Measurements from ENCODE around the gene CACNA1F.

The CACNA1F gene

DNA sequence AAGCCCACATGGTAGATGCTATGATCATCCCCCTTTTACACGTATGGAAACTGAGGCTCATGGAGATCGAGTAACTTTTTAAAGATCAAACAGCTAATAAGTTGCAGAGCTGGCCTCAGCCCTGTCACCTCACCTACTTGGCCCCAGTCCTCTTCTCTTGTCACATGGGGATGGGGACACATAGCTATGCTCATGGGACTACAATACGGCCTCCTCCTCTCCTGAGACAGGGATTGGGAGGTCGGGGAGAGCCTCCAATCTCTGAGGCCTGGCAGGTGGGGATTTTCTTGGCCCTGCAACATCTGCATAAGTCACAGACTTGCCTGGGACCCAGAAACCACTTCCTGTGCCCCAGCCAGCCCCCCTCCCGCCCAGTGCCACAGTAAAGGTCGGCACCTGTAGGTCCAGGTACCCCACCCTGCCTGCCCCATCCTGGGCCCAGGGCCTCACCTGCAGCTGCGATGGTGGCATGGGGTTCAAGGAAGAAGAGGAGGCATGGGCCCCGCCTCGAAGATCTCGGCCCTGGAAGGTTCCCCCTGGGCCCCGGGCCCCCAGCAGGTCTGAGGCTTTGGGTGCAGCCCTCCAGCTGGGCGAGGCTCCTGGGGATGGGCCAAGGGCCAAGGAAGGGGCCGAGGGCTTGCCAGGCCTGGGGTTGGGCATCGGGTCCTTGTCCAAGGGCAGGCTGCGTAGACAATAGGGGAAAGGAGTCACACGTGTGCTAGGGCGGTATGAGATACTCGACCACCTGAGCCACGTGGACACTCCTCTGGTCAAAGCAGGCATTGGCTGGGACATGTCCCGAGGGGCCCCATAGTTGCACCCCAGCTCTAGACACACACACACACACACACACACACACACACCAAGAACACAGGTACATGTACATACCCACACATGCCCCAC, 25.0 kb upstream of the CACNA1F start:
- Histone ChIP-seq H3K4me3 (ENCODE audit: insufficient read length, low read depth) (no peak overlapping the region), H3K4me1 (ENCODE audit: insufficient read depth, insufficient read length) (peaks cover 4% of the 10 kb centered on the region), H3K27me3 (ENCODE audit: insufficient read depth, insufficient read length) (no peaks in the 10 kb centered on the region), H3K9ac (ENCODE audit: insufficient read length, low read depth) (no peak overlapping the region), H3K9me3 (ENCODE audit: insufficient read depth, low read length) (no peaks in the 10 kb centered on the region; the same call in 1 of the 2 replicates), H3K36me3 (ENCODE audit: insufficient read depth, insufficient read length, low read length) (peaks cover 4% of the 10 kb centered on the region)
- TF ChIP-seq SUZ12 (IDR thresholded peaks at IDR 0.05; ENCODE audit: extremely low read depth, insufficient read depth, insufficient read length) (no peak), ZNF274 (IDR thresholded peaks at IDR 0.05; ENCODE audit: low read depth, low read length) (no peak), YY1 (IDR thresholded peaks at IDR 0.05; ENCODE audit: insufficient read depth, insufficient read length) (no peak)
- no peak for DNase-seq (ENCODE audit: low read depth, low spot score)

DNA sequence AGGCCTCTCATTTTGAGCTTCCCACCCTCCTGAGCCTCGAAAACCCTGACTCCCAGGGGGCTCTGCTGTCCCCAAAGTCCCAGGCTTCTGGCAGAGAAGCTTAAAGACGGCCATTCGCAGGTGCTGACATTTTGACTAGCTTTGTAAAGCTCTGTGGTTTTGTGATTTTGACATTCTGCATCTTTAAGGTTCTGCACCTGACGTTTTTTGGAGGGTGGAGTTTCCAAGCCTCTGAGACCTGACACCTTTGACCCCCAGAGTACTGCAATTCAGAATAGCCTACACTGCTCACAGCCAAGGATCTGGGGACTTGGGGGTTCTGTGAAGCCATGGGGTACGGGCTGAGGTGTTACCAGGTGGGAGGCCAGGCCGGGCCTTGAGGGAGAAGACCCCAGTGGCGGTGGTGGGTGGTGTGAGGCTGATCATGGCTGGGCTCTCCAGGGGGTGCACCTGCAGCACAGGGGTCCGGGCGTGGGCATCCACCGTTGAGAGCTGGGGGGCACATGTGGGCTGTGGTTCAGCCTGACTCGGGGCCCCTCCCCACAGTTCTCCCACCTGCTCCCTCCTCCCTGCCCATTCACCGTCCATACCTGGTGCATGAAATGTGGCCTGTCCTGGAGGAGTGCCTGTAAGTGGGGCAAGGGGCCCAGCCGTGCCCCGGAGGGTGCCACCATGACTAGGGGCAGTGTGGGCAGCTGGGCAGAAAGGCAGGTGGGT, 24.1 kb upstream of the CACNA1F start:
- Histone ChIP-seq H3K4me3 (ENCODE audit: insufficient read length, low read depth) (no peak overlapping the region), H3K4me1 (ENCODE audit: insufficient read depth, insufficient read length) (peaks cover 4% of the 10 kb centered on the region), H3K9me3 (ENCODE audit: insufficient read depth, low read length) (no peaks in the 10 kb centered on the region; the same call in 1 of the 2 replicates), H3K27me3 (ENCODE audit: insufficient read depth, insufficient read length) (no peaks in the 10 kb centered on the region), H3K9ac (ENCODE audit: insufficient read length, low read depth) (no peak overlapping the region), H3K36me3 (ENCODE audit: insufficient read depth, insufficient read length, low read length) (peaks cover 4% of the 10 kb centered on the region)
- no peak for TF ChIP-seq ZNF274 (IDR thresholded peaks at IDR 0.05; ENCODE audit: low read depth, low read length)
- TF ChIP-seq YY1 (IDR thresholded peaks at IDR 0.05; ENCODE audit: insufficient read depth, insufficient read length): no peak
- TF ChIP-seq SUZ12 (IDR thresholded peaks at IDR 0.05; ENCODE audit: extremely low read depth, insufficient read depth, insufficient read length): no peak
- no peak for DNase-seq (ENCODE audit: low read depth, low spot score)

DNA sequence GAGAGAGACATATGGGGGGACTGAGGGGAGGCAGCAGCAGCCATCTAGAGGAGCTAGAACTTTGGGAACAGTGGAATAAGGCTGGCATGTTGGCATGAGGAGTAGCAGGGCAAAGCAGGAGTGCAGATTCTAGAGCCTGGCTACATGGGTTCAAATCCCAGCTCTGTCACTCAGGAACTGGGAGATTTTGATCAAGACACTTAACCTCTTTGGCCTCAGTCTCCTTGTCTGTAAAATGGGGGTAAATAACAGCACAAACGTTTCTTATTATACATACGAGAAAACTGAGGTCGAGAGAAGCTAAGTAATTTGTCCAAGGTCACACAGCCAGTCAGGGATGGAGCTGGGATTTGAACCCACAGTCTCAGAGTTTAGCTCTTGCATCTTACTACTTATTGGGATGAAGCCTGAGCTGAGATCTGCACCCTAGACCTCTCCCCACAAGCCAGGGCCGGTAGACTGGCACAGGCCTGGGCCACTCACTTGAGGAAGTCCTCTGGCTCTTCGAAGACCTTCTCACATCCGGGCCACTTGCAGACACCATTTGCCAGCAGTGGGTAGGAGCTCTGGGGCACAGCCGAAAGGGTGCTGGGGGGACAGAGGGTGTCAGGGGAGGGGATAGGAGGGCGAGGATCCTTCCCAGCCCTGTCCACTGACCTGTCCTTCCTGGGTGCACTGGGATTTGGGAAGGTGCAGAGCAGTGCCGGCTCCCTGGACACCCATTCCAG, 23.3 kb upstream of the CACNA1F start:
- Histone ChIP-seq H3K4me3 (ENCODE audit: insufficient read length, low read depth) (no peak overlapping the region), H3K36me3 (ENCODE audit: insufficient read depth, insufficient read length, low read length) (peaks cover 5% of the 10 kb centered on the region), H3K9me3 (ENCODE audit: insufficient read depth, low read length) (no peaks in the 10 kb centered on the region; the same call in 1 of the 2 replicates), H3K4me1 (ENCODE audit: insufficient read depth, insufficient read length) (peaks cover 4% of the 10 kb centered on the region), H3K27me3 (ENCODE audit: insufficient read depth, insufficient read length) (no peaks in the 10 kb centered on the region), H3K9ac (ENCODE audit: insufficient read length, low read depth) (no peak overlapping the region)
- DNase-seq (ENCODE audit: low read depth, low spot score): no peak
- TF ChIP-seq SUZ12 (IDR thresholded peaks at IDR 0.05; ENCODE audit: extremely low read depth, insufficient read depth, insufficient read length) (no peak), YY1 (IDR thresholded peaks at IDR 0.05; ENCODE audit: insufficient read depth, insufficient read length) (no peak), ZNF274 (IDR thresholded peaks at IDR 0.05; ENCODE audit: low read depth, low read length) (no peak)

DNA sequence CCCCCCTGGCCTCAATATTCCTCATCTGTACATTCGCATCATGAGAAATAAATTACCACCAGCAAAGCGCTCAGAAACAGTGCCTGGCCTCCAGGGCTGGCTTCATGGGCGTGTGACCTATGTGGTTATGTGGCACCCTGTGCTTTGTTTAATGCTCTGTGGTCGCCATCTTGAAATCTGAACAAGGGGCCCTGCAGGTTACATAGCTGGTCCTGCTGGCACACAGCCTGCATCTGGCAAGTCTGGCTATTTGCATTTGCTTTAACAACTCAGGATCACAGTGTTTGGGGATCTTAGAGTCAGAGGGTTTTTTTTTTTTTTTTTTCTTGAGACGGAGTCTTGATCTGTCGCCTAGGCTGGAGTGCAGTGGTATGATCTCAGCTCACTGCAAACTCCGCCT, 21.5 kb upstream of the CACNA1F start:
- peaks cover 15% of the 10 kb centered on the region for H3K36me3 ChIP-seq (ENCODE audit: insufficient read depth, insufficient read length, low read length)
- H3K4me1 ChIP-seq (ENCODE audit: insufficient read depth, insufficient read length): peaks cover 7% of the 10 kb centered on the region
- no peaks in the 10 kb centered on the region for H3K9me3 ChIP-seq (ENCODE audit: insufficient read depth, low read length)
- DNase-seq (ENCODE audit: low read depth, low spot score): no peak
- no peak overlapping the region for H3K9ac ChIP-seq (ENCODE audit: insufficient read length, low read depth)
- H3K27me3 ChIP-seq (ENCODE audit: insufficient read depth, insufficient read length): no peaks in the 10 kb centered on the region
- no peak overlapping the region for H3K4me3 ChIP-seq (ENCODE audit: insufficient read length, low read depth)
- TF ChIP-seq YY1 (IDR thresholded peaks at IDR 0.05; ENCODE audit: insufficient read depth, insufficient read length): no peak
- no peak for TF ChIP-seq SUZ12 (IDR thresholded peaks at IDR 0.05; ENCODE audit: extremely low read depth, insufficient read depth, insufficient read length)
- TF ChIP-seq ZNF274 (IDR thresholded peaks at IDR 0.05; ENCODE audit: low read depth, low read length): no peak

DNA sequence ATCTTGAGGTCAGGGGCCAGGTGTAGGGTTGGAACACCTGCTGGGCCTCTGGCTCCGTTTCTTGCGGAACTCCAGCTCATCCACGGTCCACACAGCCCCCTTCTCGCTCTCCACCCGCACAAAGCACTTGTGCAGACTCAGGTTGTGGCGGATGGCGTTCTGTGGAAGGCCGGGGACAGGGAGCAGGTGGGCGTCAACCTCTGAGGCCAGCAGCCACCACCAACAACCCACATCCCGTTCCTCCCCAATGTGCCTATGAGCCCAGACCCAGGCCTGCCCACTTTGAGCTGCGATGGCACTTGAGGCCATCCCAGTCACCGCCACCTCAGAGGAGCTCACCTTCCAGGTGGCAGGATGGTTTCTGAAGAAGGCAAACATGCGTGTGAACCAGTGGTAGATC, 18.2 kb upstream of the CACNA1F start:
- TF ChIP-seq ZNF274 (IDR thresholded peaks at IDR 0.05; ENCODE audit: low read depth, low read length) (no peak), SUZ12 (IDR thresholded peaks at IDR 0.05; ENCODE audit: extremely low read depth, insufficient read depth, insufficient read length) (no peak), YY1 (IDR thresholded peaks at IDR 0.05; ENCODE audit: insufficient read depth, insufficient read length) (no peak)
- no peak overlapping the region for H3K4me3 ChIP-seq (ENCODE audit: insufficient read length, low read depth)
- no peaks in the 10 kb centered on the region for H3K9me3 ChIP-seq (ENCODE audit: insufficient read depth, low read length)
- H3K27me3 ChIP-seq (ENCODE audit: insufficient read depth, insufficient read length): no peaks in the 10 kb centered on the region
- no peak overlapping the region for H3K9ac ChIP-seq (ENCODE audit: insufficient read length, low read depth)
- DNase-seq (ENCODE audit: low read depth, low spot score): no peak
- H3K36me3 ChIP-seq (ENCODE audit: insufficient read depth, insufficient read length, low read length): peaks cover 43% of the 10 kb centered on the region
- H3K4me1 ChIP-seq (ENCODE audit: insufficient read depth, insufficient read length): peaks cover 3% of the 10 kb centered on the region

DNA sequence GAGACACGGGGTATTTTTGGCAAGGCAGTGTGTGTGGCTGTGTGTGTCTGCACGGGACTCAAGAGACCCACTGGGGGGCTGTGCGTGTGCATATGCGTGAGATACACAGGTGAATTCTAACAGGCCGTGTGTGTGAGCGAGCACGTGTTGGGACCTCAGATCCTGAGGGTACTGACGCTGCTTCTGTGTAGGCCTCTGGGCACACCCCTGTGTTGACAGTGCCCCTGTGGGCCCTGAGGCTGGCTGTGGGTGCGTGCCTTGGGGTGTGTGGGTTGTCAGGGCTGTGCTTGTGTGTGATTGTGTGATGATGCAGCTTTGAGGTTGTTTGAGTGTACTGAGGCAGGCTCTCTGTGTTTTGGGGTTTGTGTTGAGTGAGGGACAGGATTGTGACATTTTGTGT, 17.4 kb upstream of the CACNA1F start:
- TF ChIP-seq ZNF274 (IDR thresholded peaks at IDR 0.05; ENCODE audit: low read depth, low read length): no peak
- no peak for TF ChIP-seq SUZ12 (IDR thresholded peaks at IDR 0.05; ENCODE audit: extremely low read depth, insufficient read depth, insufficient read length)
- no peak for TF ChIP-seq YY1 (IDR thresholded peaks at IDR 0.05; ENCODE audit: insufficient read depth, insufficient read length)
- Histone ChIP-seq H3K9ac (ENCODE audit: insufficient read length, low read depth) (no peak overlapping the region), H3K4me3 (ENCODE audit: insufficient read length, low read depth) (no peak overlapping the region), H3K36me3 (ENCODE audit: insufficient read depth, insufficient read length, low read length) (peaks cover 46% of the 10 kb centered on the region), H3K27me3 (ENCODE audit: insufficient read depth, insufficient read length) (no peaks in the 10 kb centered on the region), H3K4me1 (ENCODE audit: insufficient read depth, insufficient read length) (peaks cover 3% of the 10 kb centered on the region), H3K9me3 (ENCODE audit: insufficient read depth, low read length) (no peaks in the 10 kb centered on the region)
- no peak for DNase-seq (ENCODE audit: low read depth, low spot score)

All from NT2/D1 (cell line).